GM18870 (cell line): ENCODE measurements around the gene SLC25A22.

Experiments
- ATAC-seq: cut with Tn5 transposase; IDR thresholded peaks from one replicate; pipeline ENCODE4 v1.9.1; 2021; ENCODE audit warnings: moderate library complexity; ENCODE audit not compliant: unreplicated experiment

Gene SLC25A22

GRCh38 chr11:791658-792534 is 6.2 kb downstream of the SLC25A22 start:
- no peak for ATAC-seq

GRCh38 chr11:790721-791564 is 7.1 kb downstream of the SLC25A22 start:
- ATAC-seq = no peak

GRCh38 chr11:789943-790342 is 8.1 kb downstream of the SLC25A22 start, which contains the start of gene CEND1:
Gene CEND1, minus strand, starts transcription at chr11:790090. Its CDS starts 1,514 bp downstream, at chr11:788576.
- ATAC-seq = no peak

GRCh38 chr11:788953-789940 is 8.8 kb downstream of the SLC25A22 start:
- no peak for ATAC-seq

GRCh38 chr11:788009-788640 is 10.0 kb downstream of the SLC25A22 start:
- ATAC-seq = no peak

- ATAC-seq = no peak
Measured at GRCh38 chr11:787084-787675, 10.9 kb downstream of the SLC25A22 start.

GRCh38 chr11:786235-787083 is 11.6 kb downstream of the SLC25A22 start:
- no peak for ATAC-seq

GRCh38 chr11:783581-784015 is 14.5 kb downstream of the SLC25A22 start:
- ATAC-seq = no peak

GRCh38 chr11:782264-783174 is 15.6 kb downstream of the SLC25A22 start:
- no peak for ATAC-seq

GRCh38 chr11:779955-780532 is 18.0 kb downstream of the SLC25A22 start:
- no peak for ATAC-seq

GRCh38 chr11:778976-779954 is 18.8 kb downstream of the SLC25A22 start:
- no peak for ATAC-seq

- no peak for ATAC-seq
Measured at GRCh38 chr11:777288-778255, 20.5 kb downstream of the SLC25A22 start, which contains the start of gene GATD1. Gene GATD1, minus strand, starts transcription at chr11:777487. Its CDS starts 25 bp downstream, at chr11:777462.

- ATAC-seq = no peak
Measured at GRCh38 chr11:776561-777287, 21.4 kb downstream of the SLC25A22 start.

GRCh38 chr11:776263-776560 is 21.9 kb downstream of the SLC25A22 start:
- ATAC-seq = no peak
